ENCODE data around the gene PACSIN1.

- TF ChIP-seq, protein P1, sequence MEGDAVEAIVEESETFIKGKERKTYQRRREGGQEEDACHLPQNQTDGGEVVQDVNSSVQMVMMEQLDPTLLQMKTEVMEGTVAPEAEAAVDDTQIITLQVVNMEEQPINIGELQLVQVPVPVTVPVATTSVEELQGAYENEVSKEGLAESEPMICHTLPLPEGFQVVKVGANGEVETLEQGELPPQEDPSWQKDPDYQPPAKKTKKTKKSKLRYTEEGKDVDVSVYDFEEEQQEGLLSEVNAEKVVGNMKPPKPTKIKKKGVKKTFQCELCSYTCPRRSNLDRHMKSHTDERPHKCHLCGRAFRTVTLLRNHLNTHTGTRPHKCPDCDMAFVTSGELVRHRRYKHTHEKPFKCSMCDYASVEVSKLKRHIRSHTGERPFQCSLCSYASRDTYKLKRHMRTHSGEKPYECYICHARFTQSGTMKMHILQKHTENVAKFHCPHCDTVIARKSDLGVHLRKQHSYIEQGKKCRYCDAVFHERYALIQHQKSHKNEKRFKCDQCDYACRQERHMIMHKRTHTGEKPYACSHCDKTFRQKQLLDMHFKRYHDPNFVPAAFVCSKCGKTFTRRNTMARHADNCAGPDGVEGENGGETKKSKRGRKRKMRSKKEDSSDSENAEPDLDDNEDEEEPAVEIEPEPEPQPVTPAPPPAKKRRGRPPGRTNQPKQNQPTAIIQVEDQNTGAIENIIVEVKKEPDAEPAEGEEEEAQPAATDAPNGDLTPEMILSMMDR (IDR thresholded peaks at IDR 0.05; ENCODE audit: low read depth, low read length): no peak
- no peak for TF ChIP-seq EZH2phosphoT487 (IDR thresholded peaks at IDR 0.05; ENCODE audit: low read depth)
Observed at GRCh38 chr6:34538581-34538980, 72.7 kb downstream of the PACSIN1 start.
